Memory B cell (primary cell): ENCODE results near the gene ITGA7.
"Not testable (repeated sequence)": the region's sequence is repeated elsewhere in the genome, so short reads cannot be mapped to it uniquely, and the experiment has no call there.

Experiments
- ATAC-seq: fragments of 150-1000 bp; cut with Tn5 transposase; 2 replicates; pipeline ENCODE4 v1.10.0; 2021; ENCODE audit warnings: low read depth, mild to moderate bottlenecking, moderate library complexity
- DNase-seq, 2 donors: peaks; one replicate each; pipeline ENCODE4 v3.0.0; 2022; ENCODE audit warnings: low spot score in 2 of 2
- H3K27ac Mint-ChIP-seq: one replicate; pipeline ENCODE4 v1.8.0; 2022; ENCODE audit warnings: mild to moderate bottlenecking, moderate library complexity, mixed read lengths
- H3K27me3 Mint-ChIP-seq: one replicate; pipeline ENCODE4 v1.8.0; 2022; ENCODE audit warnings: mixed read lengths
- H3K36me3 Mint-ChIP-seq: one replicate; pipeline ENCODE4 v1.8.0; 2022; ENCODE audit warnings: mild to moderate bottlenecking, mixed read lengths
- H3K4me1 Mint-ChIP-seq: one replicate; pipeline ENCODE4 v1.8.0; 2022; ENCODE audit warnings: mixed read lengths
- H3K4me3 Mint-ChIP-seq: one replicate; pipeline ENCODE4 v1.8.0; 2022; ENCODE audit warnings: mild to moderate bottlenecking, moderate library complexity, mixed read lengths
- H3K9me3 Mint-ChIP-seq: one replicate; pipeline ENCODE4 v1.8.0; 2022; ENCODE audit warnings: mixed read lengths

ITGA7 gene

GRCh38 chr12:55652352-55652751 lies 55.4 kb downstream of the ITGA7 start:
- Mint-ChIP-seq H3K9me3 (peaks cover 7% of the 10 kb centered on the region), H3K27me3 (no peaks in the 10 kb centered on the region), H3K36me3 (peaks cover 4% of the 10 kb centered on the region), H3K4me3 (no peak overlapping the region), H3K27ac (no peak overlapping the region), H3K4me1 (peaks cover 12% of the 10 kb centered on the region)
- DNase-seq (no peak), ATAC-seq (peak; percentile 61)

- Mint-ChIP-seq H3K27me3 (no peaks in the 10 kb centered on the region), H3K27ac (peak overlapping the region; percentile 49), H3K4me3 (no peak overlapping the region), H3K36me3 (peaks cover 4% of the 10 kb centered on the region), H3K9me3 (peaks cover 8% of the 10 kb centered on the region), H3K4me1 (peaks cover 13% of the 10 kb centered on the region)
- no peak for ATAC-seq
- DNase-seq, result no peak
These were observed 56.4 kb downstream of the ITGA7 start for GRCh38 chr12:55651299-55651683.

GRCh38 chr12:55650620-55651298 lies 56.9 kb downstream of the ITGA7 start:
- H3K27ac Mint-ChIP-seq, result peak overlapping the region; percentile 49
- not testable (repeated sequence) for H3K4me3 Mint-ChIP-seq, H3K9me3 Mint-ChIP-seq, ATAC-seq, H3K27me3 Mint-ChIP-seq, DNase-seq, H3K36me3 Mint-ChIP-seq
- peaks cover 12% of the 10 kb centered on the region for H3K4me1 Mint-ChIP-seq

- Mint-ChIP-seq H3K27ac (no peak overlapping the region), H3K4me1 (peaks cover 25% of the 10 kb centered on the region), H3K4me3 (no peak overlapping the region), H3K27me3 (no peaks in the 10 kb centered on the region), H3K9me3 (peaks cover 7% of the 10 kb centered on the region), H3K36me3 (peaks cover 4% of the 10 kb centered on the region)
- DNase-seq, result no peak
- no peak for ATAC-seq
These were observed 60.7 kb downstream of the ITGA7 start for GRCh38 chr12:55647027-55647426.

GRCh38 chr12:55644591-55644990 lies 63.1 kb downstream of the ITGA7 start:
- Mint-ChIP-seq H3K27ac (no peak overlapping the region), H3K27me3 (no peaks in the 10 kb centered on the region)
- ATAC-seq, result no peak

GRCh38 chr12:55642669-55643068 lies 65.0 kb downstream of the ITGA7 start:
- DNase-seq (peak in 1 of 2 donors; percentile 27), ATAC-seq (peak; percentile 53)
- Mint-ChIP-seq H3K4me3 (peak overlapping the region; percentile 39), H3K4me1 (peaks cover 29% of the 10 kb centered on the region), H3K27ac (peak overlapping the region; percentile 88), H3K9me3 (peaks cover 1% of the 10 kb centered on the region), H3K36me3 (no peaks in the 10 kb centered on the region), H3K27me3 (no peaks in the 10 kb centered on the region)

More at GRCh38 chr12:55644591-55644990, 63.1 kb downstream of the ITGA7 start:
- no peak for DNase-seq
- Mint-ChIP-seq H3K9me3 (peaks cover 2% of the 10 kb centered on the region), H3K4me3 (no peak overlapping the region), H3K36me3 (no peaks in the 10 kb centered on the region), H3K4me1 (peaks cover 29% of the 10 kb centered on the region)

GRCh38 chr12:55642267-55642666 lies 65.4 kb downstream of the ITGA7 start:
- peaks cover 1% of the 10 kb centered on the region for H3K9me3 Mint-ChIP-seq
- DNase-seq (no peak), ATAC-seq (peak; percentile 42)
- peaks cover 29% of the 10 kb centered on the region for H3K4me1 Mint-ChIP-seq
- H3K36me3 Mint-ChIP-seq, result no peaks in the 10 kb centered on the region
- peak overlapping the region; percentile 39 for H3K4me3 Mint-ChIP-seq
- H3K27me3 Mint-ChIP-seq, result peaks cover 2% of the 10 kb centered on the region
- H3K27ac Mint-ChIP-seq, result peak overlapping the region; percentile 88

- Mint-ChIP-seq H3K36me3 (no peaks in the 10 kb centered on the region), H3K27ac (peak overlapping the region; percentile 88), H3K4me1 (peaks cover 25% of the 10 kb centered on the region), H3K27me3 (peaks cover 6% of the 10 kb centered on the region), H3K4me3 (no peak overlapping the region), H3K9me3 (no peaks in the 10 kb centered on the region)
- DNase-seq (no peak), ATAC-seq (no peak)
These were observed 66.1 kb downstream of the ITGA7 start for GRCh38 chr12:55641595-55641994.

GRCh38 chr12:55637467-55637866 lies 70.2 kb downstream of the ITGA7 start:
- ATAC-seq, result no peak
- no peak for DNase-seq
- Mint-ChIP-seq H3K36me3 (no peaks in the 10 kb centered on the region), H3K9me3 (no peaks in the 10 kb centered on the region), H3K27ac (no peak overlapping the region), H3K4me1 (peaks cover 14% of the 10 kb centered on the region), H3K27me3 (peaks cover 10% of the 10 kb centered on the region), H3K4me3 (no peak overlapping the region)

- DNase-seq (no peak), ATAC-seq (no peak)
- no peak within 1 kb of the TSS for H3K27ac Mint-ChIP-seq
- peaks cover 13% of the 10 kb centered on the region for H3K27me3 Mint-ChIP-seq
- H3K4me3 Mint-ChIP-seq, result no peak within 1 kb of the TSS
- H3K36me3 Mint-ChIP-seq, result no peaks in the 10 kb centered on the region
- peaks cover 7% of the 10 kb centered on the region for H3K4me1 Mint-ChIP-seq
- no peaks in the 10 kb centered on the region for H3K9me3 Mint-ChIP-seq
These were observed 70.9 kb downstream of the ITGA7 start, which contains the start of gene OR10P1 for GRCh38 chr12:55636853-55637252. Gene OR10P1 (plus strand): TSS chr12:55636892. CDS start chr12:55636892, 0 bp downstream.

GRCh38 chr12:55636116-55636655 lies 71.5 kb downstream of the ITGA7 start:
- H3K27ac Mint-ChIP-seq, result no peak overlapping the region
- no peak for ATAC-seq
- H3K36me3 Mint-ChIP-seq, result no peaks in the 10 kb centered on the region

More at GRCh38 chr12:55636116-55636655, 71.5 kb downstream of the ITGA7 start:
- H3K9me3 Mint-ChIP-seq, result no peaks in the 10 kb centered on the region
- no peak overlapping the region for H3K4me3 Mint-ChIP-seq
- peaks cover 2% of the 10 kb centered on the region for H3K4me1 Mint-ChIP-seq
- H3K27me3 Mint-ChIP-seq, result peaks cover 14% of the 10 kb centered on the region
- no peak for DNase-seq
